H9 (cell line): ENCODE data around the gene RELCH. TPM values are rescaled to one million over a fixed set of nuclear protein-coding genes. Genes with fewer than 3 reads are reported as not detected.

Experiments used
- DNase-seq: peaks from one replicate; pipeline ENCODE4 v3.0.0-alpha.2; 2017
- H2AFZ ChIP-seq: one replicate; pipeline ENCODE4 v1.6.1; 2013; ENCODE audit warnings: mild to moderate bottlenecking, low read length, control low read depth, moderate library complexity
- H2AK5ac ChIP-seq: 2 replicates; pipeline ENCODE4 v1.6.1; 2013; ENCODE audit warnings: low read length, control low read depth, mixed read lengths; ENCODE audit not compliant: insufficient read length
- H2BK120ac ChIP-seq: one replicate; pipeline ENCODE4 v1.6.1; 2013; ENCODE audit warnings: low read depth, mild to moderate bottlenecking, low read length, control low read depth, inconsistent platforms; ENCODE audit not compliant: poor library complexity, severe bottlenecking
- H2BK12ac ChIP-seq: 2 replicates; pipeline ENCODE4 v1.6.1; 2013; ENCODE audit warnings: low read length, control low read depth, mixed read lengths, low read depth; ENCODE audit not compliant: insufficient read length
- H2BK15ac ChIP-seq: 2 replicates; pipeline ENCODE4 v1.6.1; 2013; ENCODE audit warnings: low read depth, low read length, control low read depth
- H2BK20ac ChIP-seq: one replicate; pipeline ENCODE4 v1.6.1; 2013; ENCODE audit warnings: low read depth, mild to moderate bottlenecking, low read length, control low read depth, inconsistent platforms; ENCODE audit not compliant: poor library complexity, severe bottlenecking
- H2BK5ac ChIP-seq: 2 replicates; pipeline ENCODE4 v1.6.1; 2013; ENCODE audit warnings: low read length, control low read depth, mixed read lengths; ENCODE audit not compliant: insufficient read length
- H3K14ac ChIP-seq: 2 replicates; pipeline ENCODE4 v1.6.1; 2013; ENCODE audit warnings: low read length, control low read depth; ENCODE audit not compliant: insufficient read depth
- H3K18ac ChIP-seq: 2 replicates; pipeline ENCODE4 v1.6.1; 2013; ENCODE audit warnings: low read depth, mild to moderate bottlenecking, mixed read lengths, low read length, control low read depth; ENCODE audit not compliant: insufficient read length
- H3K23ac ChIP-seq: 2 replicates; pipeline ENCODE4 v1.6.1; 2013; ENCODE audit warnings: low read length, control low read depth, mixed read lengths, low read depth; ENCODE audit not compliant: insufficient read length
- H3K23me2 ChIP-seq: 2 replicates; pipeline ENCODE4 v1.6.1; 2013; ENCODE audit warnings: low read depth, mild to moderate bottlenecking, mixed read lengths, low read length, control low read depth; ENCODE audit not compliant: insufficient read length, poor library complexity, severe bottlenecking
- H3K27ac ChIP-seq: 2 replicates; pipeline ENCODE4 v1.5.1; 2013; ENCODE audit warnings: low read length, control low read depth, mixed read lengths, low read depth; ENCODE audit not compliant: insufficient read length
- H3K27me3 ChIP-seq: 2 replicates; pipeline ENCODE4 v1.6.1; 2013; ENCODE audit warnings: low read length, control low read depth, inconsistent platforms; ENCODE audit not compliant: insufficient read depth
- H3K4ac ChIP-seq: 2 replicates; pipeline ENCODE4 v1.6.1; 2013; ENCODE audit warnings: low read depth, mild to moderate bottlenecking, control low read depth, inconsistent platforms, low read length, moderate library complexity
- H3K4me1 ChIP-seq: 2 replicates; pipeline ENCODE4 v1.6.1; 2013; ENCODE audit warnings: low read length, control low read depth, inconsistent platforms; ENCODE audit not compliant: insufficient read depth
- H3K4me2 ChIP-seq: 2 replicates; pipeline ENCODE4 v1.6.1; 2013; ENCODE audit warnings: low read length, control low read depth, mixed read lengths; ENCODE audit not compliant: insufficient read length, insufficient read depth
- H3K56ac ChIP-seq: 2 replicates; pipeline ENCODE4 v1.6.1; 2013; ENCODE audit warnings: low read depth, mild to moderate bottlenecking, mixed read lengths, low read length, control low read depth; ENCODE audit not compliant: insufficient read length
- H3K79me1 ChIP-seq: 2 replicates; pipeline ENCODE4 v1.6.1; 2013; ENCODE audit warnings: low read depth, mild to moderate bottlenecking, moderate library complexity, low read length, control low read depth, inconsistent platforms; ENCODE audit not compliant: insufficient read depth, poor library complexity, severe bottlenecking
- H3K79me2 ChIP-seq: 2 replicates; pipeline ENCODE4 v1.6.1; 2013; ENCODE audit warnings: low read length, control low read depth, inconsistent platforms; ENCODE audit not compliant: insufficient read depth
- H3K9ac ChIP-seq: 2 replicates; pipeline ENCODE4 v1.6.1; 2013; ENCODE audit warnings: low read length, control low read depth, mixed read lengths; ENCODE audit not compliant: insufficient read length; ENCODE audit errors: extremely low read depth
- H3K9me3 ChIP-seq: one replicate; pipeline ENCODE4 v1.6.1; 2013; ENCODE audit warnings: low read depth, low read length, inconsistent platforms; ENCODE audit not compliant: control insufficient read depth
- H3T11ph ChIP-seq: one replicate; pipeline ENCODE4 v1.6.1; 2013; ENCODE audit warnings: mild to moderate bottlenecking, low read length, control low read depth, inconsistent platforms
- H4K20me1 ChIP-seq: one replicate; pipeline ENCODE4 v1.6.1; 2013; ENCODE audit not compliant: control insufficient read depth, insufficient read length, insufficient read depth
- H4K5ac ChIP-seq: 2 replicates; pipeline ENCODE4 v1.6.1; 2013; ENCODE audit warnings: low read depth, mild to moderate bottlenecking, mixed read lengths, low read length, control low read depth; ENCODE audit not compliant: insufficient read length
- H4K8ac ChIP-seq: replicated peaks from 2 replicates; pipeline ENCODE4 v1.6.1; 2013; ENCODE audit warnings: low read length, control low read depth, mixed read lengths, low read depth; ENCODE audit not compliant: insufficient read length
- H4K91ac ChIP-seq: 2 replicates; pipeline ENCODE4 v1.6.1; 2013; ENCODE audit warnings: low read depth, mild to moderate bottlenecking, moderate library complexity, mixed read lengths, low read length, control low read depth; ENCODE audit not compliant: insufficient read length
- H3K27ac Mint-ChIP-seq, 3 experiments: 2 replicates in 2 of 3; 3 replicates in 1 of 3; pipeline ENCODE4 v1.8.0; 2020 to 2021; ENCODE audit warnings: mixed read lengths in 3 of 3, mild to moderate bottlenecking in 1 of 3, moderate library complexity in 1 of 3
- H3K27me3 Mint-ChIP-seq: 2 replicates; pipeline ENCODE4 v1.8.0; 2021; ENCODE audit warnings: low read depth, mild to moderate bottlenecking, moderate library complexity, mixed read lengths
- H3K36me3 Mint-ChIP-seq, 3 experiments: 2 replicates in 2 of 3; 3 replicates in 1 of 3; pipeline ENCODE4 v1.8.0; 2020 to 2021; ENCODE audit warnings: low read depth in 3 of 3, mixed read lengths in 3 of 3; ENCODE audit not compliant: insufficient read depth in 1 of 3
- H3K4me1 Mint-ChIP-seq, 2 experiments: 2 replicates each; pipeline ENCODE4 v1.8.0; 2020; ENCODE audit warnings: mixed read lengths in 2 of 2
- H3K4me3 Mint-ChIP-seq, 2 experiments: 2 replicates in 1 of 2; 3 replicates in 1 of 2; pipeline ENCODE4 v1.8.0; 2020 to 2021; ENCODE audit warnings: mild to moderate bottlenecking in 2 of 2, mixed read lengths in 2 of 2, moderate library complexity in 1 of 2
- H3K9me3 Mint-ChIP-seq, 2 experiments: 2 replicates in 1 of 2; 3 replicates in 1 of 2; pipeline ENCODE4 v1.8.0; 2020; ENCODE audit warnings: mild to moderate bottlenecking in 2 of 2, mixed read lengths in 2 of 2, moderate library complexity in 1 of 2
- CTCF ChIP-seq: fragments of 200-600 bp; sonication (generic); conservative IDR thresholded peaks from 3 replicates; pipeline ENCODE4 v1.8.0; 2021; ENCODE audit warnings: antibody characterized with exemption, mild to moderate bottlenecking
- WGBS: extraction: QIAGEN DNeasy Blood & Tissue Kit; methylation state at CpG from one replicate; pipeline ENCODE4 v1.1.7; 2013; ENCODE audit warnings: missing lambda C conversion rate, low lambda C conversion rate, mixed read lengths; ENCODE audit not compliant: insufficient read length; ENCODE audit errors: extremely low coverage; 5-methylcytosine and 5-hydroxymethylcytosine counted together
- total RNA-seq: library from RNA; stranded (reverse); gene quantifications from 2 replicates; pipeline ENCODE4 v1.2.1, GENCODE V29; 2021

Gene RELCH
- total RNA-seq, 1 experiment from 2014 or later = 32.3 TPM

GRCh38 chr18:62288665-62289008 lies 101.6 kb downstream of the RELCH start:
- Histone ChIP-seq H3K27ac (no peak overlapping the region), H3K4ac (no peak overlapping the region), H2BK120ac (no peak overlapping the region), H3K9ac (no peak overlapping the region), H3K56ac (no peak overlapping the region), H3K4me2 (no peak overlapping the region), H2BK20ac (no peak overlapping the region), H3K23me2 (no peaks in the 10 kb centered on the region), H3K18ac (no peak overlapping the region), H2BK5ac (no peak overlapping the region), H3K79me2 (no peaks in the 10 kb centered on the region), H3K27me3 (no peaks in the 10 kb centered on the region), H2BK15ac (no peak overlapping the region), H2AK5ac (no peak overlapping the region), H4K8ac (no peak overlapping the region), H3K9me3 (no peaks in the 10 kb centered on the region), H2BK12ac (no peak overlapping the region), H4K20me1 (no peaks in the 10 kb centered on the region), H3T11ph (no peak overlapping the region), H3K79me1 (no peaks in the 10 kb centered on the region), H4K5ac (no peak overlapping the region), H2AFZ (no peak overlapping the region), H3K14ac (no peak overlapping the region), H3K23ac (no peak overlapping the region), H4K91ac (no peak overlapping the region), H3K4me1 (no peaks in the 10 kb centered on the region)
- Mint-ChIP-seq H3K4me1 (no peaks in the 10 kb centered on the region), H3K9me3 (no peaks in the 10 kb centered on the region), H3K27me3 (no peaks in the 10 kb centered on the region), H3K27ac (no peak overlapping the region), H3K36me3 (peaks cover 0 to 19% (median 10%) of the 10 kb centered on the region in 3 experiments; a peak in 4 of 7 replicates), H3K4me3 (no peak overlapping the region)
- WGBS = no CpG with 5 or more reads among the region's 2 CpGs
- no peak for DNase-seq
- TF ChIP-seq CTCF = no peak
